GM12891 (cell line): Measurements from ENCODE around the gene HMG20B.
"Not testable (repeated sequence)": the region's sequence is repeated elsewhere in the genome, so short reads cannot be mapped to it uniquely, and the experiment has no call there.

Experiments used
- POLR2A ChIP-seq: IDR thresholded peaks from 2 replicates; pipeline ENCODE4 v1.6.1; 2011; ENCODE audit warnings: low read depth, low read length, control low read depth
- POLR2AphosphoS5 ChIP-seq: IDR thresholded peaks from 2 replicates; pipeline ENCODE4 v1.6.1; 2011; ENCODE audit warnings: low read depth, low read length, control low read depth
- SPI1 ChIP-seq: IDR thresholded peaks from 2 replicates; pipeline ENCODE4 v1.6.1; 2011; ENCODE audit warnings: low read depth, low read length, control low read depth
- TAF1 ChIP-seq: IDR thresholded peaks from 2 replicates; pipeline ENCODE4 v1.6.1; 2011; ENCODE audit warnings: low read depth, low read length, control low read depth

- not testable (repeated sequence) for TF ChIP-seq POLR2A, POLR2AphosphoS5, TAF1, SPI1
These were observed 43.4 kb upstream of the HMG20B start for GRCh38 chr19:3529299-3529698.
